Occipital lobe (tissue), 2 donors: ENCODE data around the gene CSNK1D. TPM values are rescaled to one million over a fixed set of nuclear protein-coding genes. Genes with fewer than 3 reads are reported as not detected.
"Not testable (repeated sequence)": the region's sequence is repeated elsewhere in the genome, so short reads cannot be mapped to it uniquely, and the experiment has no call there.

Source experiments
- DNase-seq: peaks from one replicate; lab custom pipeline; 2025; lab: John Stamatoyannopoulos, UW
- total RNA-seq: library from RNA; depleted of rRNA; stranded (reverse); fragments of >200 nt; gene quantifications from one replicate; pipeline ENCODE4 v1.2.3, GENCODE V29; 2014

CSNK1D gene
- total RNA-seq, 1 donor from 2014 or later, result 23.9 TPM

GRCh38 chr17:82195675-82196672 lies 77.5 kb downstream of the CSNK1D start:
- DNase-seq, result no peak

- no peak for DNase-seq
Observed at GRCh38 chr17:82194765-82195164, 78.7 kb downstream of the CSNK1D start.

GRCh38 chr17:82193520-82194220 lies 79.8 kb downstream of the CSNK1D start:
- no peak for DNase-seq

DNA sequence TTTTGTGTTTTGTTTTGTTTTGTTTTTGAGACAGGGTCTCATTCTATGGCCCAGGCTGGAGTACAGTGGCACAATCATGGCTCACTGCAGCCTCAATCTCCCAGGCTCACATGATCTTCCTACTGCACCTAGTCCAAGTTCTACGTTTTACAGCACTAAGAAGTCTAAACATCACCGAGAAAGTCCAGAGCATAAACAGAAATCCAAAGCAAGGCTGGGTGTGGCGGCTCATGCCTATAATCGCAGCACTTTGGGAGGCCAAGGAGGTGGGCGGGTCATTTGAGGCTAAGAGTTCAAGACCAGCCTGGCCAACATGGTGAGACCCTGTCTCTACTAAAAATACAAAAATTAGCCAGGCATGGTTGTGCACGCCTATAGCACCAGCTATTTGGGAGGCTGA lies 80.5 kb downstream of the CSNK1D start:
- DNase-seq, result not testable (repeated sequence)

Other genes with a start within 250 kb of the CSNK1D start
- 76.0 TPM for gene RAC3, start 242.0 kb downstream of the CSNK1D start, total RNA-seq
- 18.1 TPM for gene DCXR, start 236.0 kb downstream of the CSNK1D start, total RNA-seq
- gene RFNG, start 221.9 kb downstream of the CSNK1D start, total RNA-seq, result 14.5 TPM
- 64.4 TPM for gene GPS1, start 221.8 kb downstream of the CSNK1D start, total RNA-seq
- gene DUS1L, start 207.9 kb downstream of the CSNK1D start, total RNA-seq, result 21.4 TPM
- gene FASN, start 175.5 kb downstream of the CSNK1D start, total RNA-seq, result 84.1 TPM
- 18.6 TPM for gene CCDC57, start 60.9 kb downstream of the CSNK1D start, total RNA-seq
- gene SLC16A3, start 44.7 kb downstream of the CSNK1D start, total RNA-seq, result 4.2 TPM
- not detected for gene CD7, start 43.9 kb upstream of the CSNK1D start, total RNA-seq
- gene SECTM1, start 60.1 kb upstream of the CSNK1D start, total RNA-seq, result 0.78 TPM
- gene TEX19, start 85.5 kb upstream of the CSNK1D start, total RNA-seq, result not detected
- not detected for gene UTS2R, start 98.1 kb upstream of the CSNK1D start, total RNA-seq
- gene HEXD, start 144.6 kb upstream of the CSNK1D start, total RNA-seq, result 20.6 TPM
- gene OGFOD3, start 144.9 kb upstream of the CSNK1D start, total RNA-seq, result 9.4 TPM
- 22.9 TPM for gene CYBC1, start 177.1 kb upstream of the CSNK1D start, total RNA-seq
- gene NARF, start 185.0 kb upstream of the CSNK1D start, total RNA-seq, result 38.1 TPM
- 41.2 TPM for gene FOXK2, start 246.0 kb upstream of the CSNK1D start, total RNA-seq